GM19023 (cell line): Measurements from ENCODE around the gene RNF224.

ENCODE experiments used
- ATAC-seq: cut with Tn5 transposase; IDR thresholded peaks from one replicate; pipeline ENCODE4 v1.9.1; 2021; ENCODE audit warnings: mild to moderate bottlenecking, moderate library complexity; ENCODE audit not compliant: unreplicated experiment

RNF224 gene

DNA sequence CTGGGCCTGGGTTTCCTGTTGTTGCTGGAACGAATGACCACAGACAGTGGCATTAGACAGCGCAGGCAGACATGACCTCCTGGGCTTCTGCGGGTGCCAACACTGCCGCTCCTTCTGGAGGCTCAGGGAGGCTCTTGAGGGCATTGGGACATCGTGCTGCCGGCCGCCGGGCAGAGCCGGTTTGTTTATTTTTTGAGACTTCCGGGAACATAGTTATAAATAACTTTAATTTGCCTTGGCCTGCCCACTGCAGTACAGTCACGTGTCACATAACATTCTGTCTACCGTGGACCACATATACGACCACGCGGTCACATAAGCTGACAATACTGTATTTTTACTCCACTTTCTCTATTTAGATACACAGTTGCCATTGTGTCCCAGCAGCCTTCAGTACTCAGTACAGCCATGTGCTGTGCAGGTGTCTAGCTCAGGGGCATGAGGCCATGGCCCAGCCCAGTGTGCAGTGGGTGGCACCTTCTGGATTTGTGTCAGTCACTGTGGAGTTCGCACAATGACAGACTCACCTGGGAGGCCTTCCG lies 42.0 kb downstream of the RNF224 start:
- ATAC-seq: no peak

GRCh38 chr9:137270929-137271695 lies 43.8 kb downstream of the RNF224 start:
- no peak for ATAC-seq

- ATAC-seq: no peak
Observed at GRCh38 chr9:137271696-137272076, 44.4 kb downstream of the RNF224 start.

- no peak for ATAC-seq
Observed at GRCh38 chr9:137272241-137273094, 45.2 kb downstream of the RNF224 start.

GRCh38 chr9:137273095-137273490 lies 45.8 kb downstream of the RNF224 start:
- ATAC-seq: no peak

DNA sequence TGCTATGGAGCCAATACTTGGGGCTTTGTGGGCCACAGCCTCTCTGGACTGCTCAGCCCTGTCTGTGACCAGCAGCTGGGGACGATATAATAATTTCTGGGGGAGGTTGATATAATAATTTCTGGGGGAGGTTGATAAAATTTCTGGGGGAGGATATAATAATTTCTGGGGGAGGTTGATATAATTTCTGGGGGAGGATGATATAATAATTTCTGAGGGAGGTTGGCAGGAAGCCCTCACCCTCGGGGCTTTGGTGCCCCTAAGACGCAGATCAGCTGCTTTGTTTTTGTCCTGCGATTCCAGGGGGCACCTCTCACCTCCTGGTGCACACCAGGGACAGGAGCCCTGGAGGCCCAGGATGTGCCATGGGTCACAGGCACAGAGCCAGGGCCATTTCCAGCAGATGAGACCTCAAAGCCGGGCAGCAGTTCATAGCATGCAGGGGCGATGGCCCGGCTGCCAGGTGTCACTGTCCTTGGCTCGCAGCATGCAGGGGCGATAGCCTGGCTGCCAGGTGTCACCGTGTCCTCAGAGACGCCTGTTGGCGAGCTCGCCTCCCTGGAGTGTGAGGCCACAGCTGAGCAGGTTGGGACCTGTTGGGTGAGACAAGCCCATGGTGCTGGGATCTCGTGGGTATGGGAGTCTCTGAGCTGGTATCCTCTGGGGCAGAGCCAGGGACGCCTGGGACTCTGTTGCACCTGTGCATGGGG lies 46.5 kb downstream of the RNF224 start:
- no peak for ATAC-seq

GRCh38 chr9:137275203-137275587 lies 47.9 kb downstream of the RNF224 start:
- ATAC-seq: no peak

- no peak for ATAC-seq
Observed at GRCh38 chr9:137275588-137276472, 48.5 kb downstream of the RNF224 start.

DNA sequence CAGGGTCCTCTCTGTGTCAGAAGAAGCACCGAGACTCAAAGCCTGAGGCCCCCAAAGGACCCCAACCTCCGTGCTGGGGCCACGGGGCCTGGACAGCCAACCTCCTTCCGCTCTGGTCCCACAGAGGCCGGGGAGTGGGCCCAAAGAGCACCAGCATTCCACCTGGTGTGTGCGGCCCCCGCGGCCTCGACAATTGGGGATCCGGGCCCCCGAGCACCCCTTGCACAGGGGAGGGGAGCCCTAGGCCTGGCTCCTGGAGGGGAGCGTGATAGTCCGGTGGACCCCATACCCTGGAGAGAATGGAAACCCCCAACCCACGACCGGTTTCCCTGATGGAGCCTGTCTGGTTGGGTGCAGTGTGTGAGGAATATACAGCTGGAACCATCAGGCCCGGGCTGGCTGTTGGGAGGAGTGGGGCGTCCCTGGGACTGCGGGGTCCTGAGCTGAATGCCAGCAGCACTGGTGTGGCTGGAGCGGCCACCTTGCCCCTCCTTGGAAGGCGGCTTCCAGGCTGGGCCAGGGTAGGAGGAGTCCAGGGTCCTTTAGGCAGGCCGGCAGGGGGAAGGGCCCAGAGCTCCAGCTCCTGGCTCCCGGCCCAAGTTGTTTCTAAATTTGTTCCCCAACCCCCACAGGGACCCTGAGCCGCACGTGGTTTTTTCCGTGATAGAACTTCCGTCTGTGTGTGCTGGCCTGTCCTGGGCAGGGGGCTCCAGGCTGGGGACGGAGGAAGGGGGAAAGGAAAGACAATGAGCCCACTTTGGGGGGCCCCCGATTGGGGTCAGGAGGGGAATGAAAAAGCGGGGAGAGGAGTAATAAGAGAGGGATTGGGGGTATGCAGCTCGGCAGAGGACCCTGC lies 49.4 kb downstream of the RNF224 start:
- ATAC-seq: no peak

DNA sequence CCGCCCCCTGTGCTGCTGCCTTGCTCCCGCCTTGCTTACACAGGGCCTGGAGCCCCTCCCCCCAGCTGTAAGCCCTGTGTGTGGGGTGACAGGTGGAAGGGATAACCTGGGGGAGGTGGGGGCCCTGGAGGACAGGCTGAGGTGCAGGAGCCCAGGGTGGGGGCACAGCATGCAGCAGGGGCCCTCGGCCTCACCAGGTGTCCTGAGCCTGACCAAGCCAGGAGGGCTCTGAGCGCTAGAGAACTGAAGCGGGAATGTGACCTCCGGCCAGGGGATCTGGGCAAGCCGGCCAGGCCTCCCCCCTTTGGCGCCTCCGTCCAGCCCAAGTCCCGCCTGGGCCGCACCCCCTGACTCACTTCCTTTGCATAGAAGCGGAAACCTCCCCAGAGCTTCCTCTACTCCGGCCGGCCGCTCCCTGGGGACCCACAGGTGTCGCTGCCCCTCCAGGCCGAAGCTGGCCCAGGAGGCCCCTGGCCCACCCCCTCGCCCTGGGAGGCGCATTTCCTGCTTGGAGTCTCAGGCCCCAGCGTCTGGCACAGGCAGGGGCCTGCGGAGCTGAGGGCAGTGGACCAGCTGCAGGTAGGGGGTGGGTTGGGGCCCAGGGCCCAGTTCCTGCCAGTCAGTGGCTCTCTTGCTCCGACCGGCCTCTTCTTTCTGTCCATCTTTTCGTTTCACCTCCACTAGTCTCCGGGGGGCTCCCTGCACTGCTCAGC lies 50.2 kb downstream of the RNF224 start, which contains the start of gene TOR4A:
TOR4A (plus strand) TSS at position 398 of the 713 bp plus-strand sequence. CDS start 964 bp downstream, outside the sequence.
- ATAC-seq: peak; percentile 66

- no peak for ATAC-seq
Observed at GRCh38 chr9:137278061-137278701, 50.9 kb downstream of the RNF224 start.
